NOMO-1 (cell line): ENCODE results near the gene HS3ST3A1.

Experiments used
- DNase-seq, 2 experiments: peaks; one replicate each; lab custom pipeline; 2025; ENCODE audit not compliant: unreplicated experiment in 2 of 2; lab: John Stamatoyannopoulos, UW

HS3ST3A1 gene

GRCh38 chr17:13457783-13458182, 143.9 kb downstream of the HS3ST3A1 start:
- DNase-seq, result no peak
